Esophagus squamous epithelium (tissue), 4 donors: ENCODE data around the gene CAVIN1.

Source experiments
- CTCF ChIP-seq, 6 experiments: fragments of 450-650 bp in 4 of 6; fragments of 200-600 bp in 2 of 6; sonication (generic) in 2 of 6; IDR thresholded peaks; one replicate each; pipeline ENCODE4 v1.5.1; 2016 to 2019; ENCODE audit warnings: antibody characterized with exemption in 6 of 6, mild to moderate bottlenecking in 4 of 6, moderate library complexity in 4 of 6
- POLR2A ChIP-seq, 4 donors: fragments of 450-650 bp; IDR thresholded peaks; one replicate each; pipeline ENCODE4 v1.6.1; 2017; ENCODE audit warnings: antibody characterized with exemption in 4 of 4, mild to moderate bottlenecking in 4 of 4, moderate library complexity in 3 of 4

- TF ChIP-seq CTCF (IDR thresholded peaks at IDR 0.05) = no peak
- no peak for TF ChIP-seq POLR2A (IDR thresholded peaks at IDR 0.05)
These were observed 23.9 kb downstream of the CAVIN1 start for GRCh38 chr17:42399121-42399520.
